C4-2B (cell line): ENCODE data around the gene ELMO3.

ENCODE experiments used
- CTCF ChIP-seq: fragments of 450-650 bp; conservative IDR thresholded peaks from 2 replicates; pipeline ENCODE4 v1.5.1; 2017; ENCODE audit warnings: mild to moderate bottlenecking
- ZFX ChIP-seq: fragments of 450-650 bp; IDR thresholded peaks from 2 replicates; pipeline ENCODE4 v1.6.1; 2017

GRCh38 chr16:67209565-67209964, 10.6 kb downstream of the ELMO3 start:
- TF ChIP-seq CTCF (no peak), ZFX (no peak)
